ENCODE data around the gene LRRC45.
"Not testable (repeated sequence)": the region's sequence is repeated elsewhere in the genome, so short reads cannot be mapped to it uniquely, and the experiment has no call there.

LRRC45 gene

GRCh38 chr17:81980707-81981343, 42.3 kb upstream of the LRRC45 start:
- TF ChIP-seq CTCF (IDR thresholded peaks at IDR 0.05; ENCODE audit: borderline replicate concordance, extremely low read depth, low read length, poor library complexity, severe bottlenecking): no peak
- TF ChIP-seq EZH2 (IDR thresholded peaks at IDR 0.05; ENCODE audit: borderline replicate concordance, low read depth, low read length, severe bottlenecking): no peak
- no peaks in the 10 kb centered on the region for H3K9me3 ChIP-seq (ENCODE audit: insufficient read depth, low read length, severe bottlenecking)

GRCh38 chr17:81981511-81981910, 41.6 kb upstream of the LRRC45 start:
- not testable (repeated sequence) for DNase-seq; H3K4me2 ChIP-seq (ENCODE audit: insufficient read depth, low read length); H2AFZ ChIP-seq (ENCODE audit: low read depth, low read length); H3K9ac ChIP-seq (ENCODE audit: low read depth, low read length); ATAC-seq (ENCODE audit: insufficient read depth, low read depth); H3K4me3 ChIP-seq (ENCODE audit: low read depth in 1 of 2, low read length in 2 of 2); H3K27me3 ChIP-seq (ENCODE audit: insufficient read depth, low read length, poor library complexity); H4K20me1 ChIP-seq (ENCODE audit: insufficient read depth, low read length); H3K9me3 ChIP-seq (ENCODE audit: insufficient read depth, low read length, severe bottlenecking); H3K27ac ChIP-seq (ENCODE audit: low read length)
- H3K36me3 ChIP-seq (ENCODE audit: insufficient read depth, low read length): peaks cover 40% of the 10 kb centered on the region
- peaks cover 14% of the 10 kb centered on the region for H3K79me2 ChIP-seq (ENCODE audit: insufficient read depth, low read length)
- H3K4me1 ChIP-seq (ENCODE audit: insufficient read depth, low read length): peaks cover 31% of the 10 kb centered on the region

More at GRCh38 chr17:81980707-81981343, 42.3 kb upstream of the LRRC45 start:
- peaks cover 14% of the 10 kb centered on the region for H3K79me2 ChIP-seq (ENCODE audit: insufficient read depth, low read length)
- no peak overlapping the region for H3K27ac ChIP-seq (ENCODE audit: low read length)
- H3K4me3 ChIP-seq (ENCODE audit: low read depth in 1 of 2, low read length in 2 of 2): no peak overlapping the region
- H4K20me1 ChIP-seq (ENCODE audit: insufficient read depth, low read length): 0 out of 2 replicates have a peak, but pooled peaks cover 5% of the 10 kb centered on the region
- no peak overlapping the region for H3K9ac ChIP-seq (ENCODE audit: low read depth, low read length)
- no peaks in the 10 kb centered on the region for H3K27me3 ChIP-seq (ENCODE audit: insufficient read depth, low read length, poor library complexity)
- peaks cover 35% of the 10 kb centered on the region for H3K36me3 ChIP-seq (ENCODE audit: insufficient read depth, low read length)
- peaks cover 38% of the 10 kb centered on the region for H3K4me1 ChIP-seq (ENCODE audit: insufficient read depth, low read length)
- DNase-seq (peak; percentile 30), ATAC-seq (ENCODE audit: insufficient read depth, low read depth) (no peak)
- H2AFZ ChIP-seq (ENCODE audit: low read depth, low read length): no peak overlapping the region
- H3K4me2 ChIP-seq (ENCODE audit: insufficient read depth, low read length): no peak overlapping the region

GRCh38 chr17:81983011-81983638, 40.0 kb upstream of the LRRC45 start:
- H3K4me2 ChIP-seq (ENCODE audit: insufficient read depth, low read length): no peak overlapping the region
- no peak overlapping the region for H3K27ac ChIP-seq (ENCODE audit: low read length)
- H2AFZ ChIP-seq (ENCODE audit: low read depth, low read length): no peak overlapping the region
- H3K27me3 ChIP-seq (ENCODE audit: insufficient read depth, low read length, poor library complexity): no peaks in the 10 kb centered on the region
- peaks cover 6% of the 10 kb centered on the region for H3K79me2 ChIP-seq (ENCODE audit: insufficient read depth, low read length)
- no peak overlapping the region for H3K9ac ChIP-seq (ENCODE audit: low read depth, low read length)
- no peak for ATAC-seq (ENCODE audit: insufficient read depth, low read depth)
- peaks cover 43% of the 10 kb centered on the region for H3K36me3 ChIP-seq (ENCODE audit: insufficient read depth, low read length)
- DNase-seq: no peak
- H3K9me3 ChIP-seq (ENCODE audit: insufficient read depth, low read length, severe bottlenecking): no peaks in the 10 kb centered on the region
- H3K4me1 ChIP-seq (ENCODE audit: insufficient read depth, low read length): peaks cover 21% of the 10 kb centered on the region
- H3K4me3 ChIP-seq (ENCODE audit: low read depth in 1 of 2, low read length in 2 of 2): no peak overlapping the region
- 0 out of 2 replicates have a peak, but pooled peaks cover 8% of the 10 kb centered on the region for H4K20me1 ChIP-seq (ENCODE audit: insufficient read depth, low read length)
- TF ChIP-seq CTCF (IDR thresholded peaks at IDR 0.05; ENCODE audit: borderline replicate concordance, extremely low read depth, low read length, poor library complexity, severe bottlenecking): no peak
- no peak for TF ChIP-seq EZH2 (IDR thresholded peaks at IDR 0.05; ENCODE audit: borderline replicate concordance, low read depth, low read length, severe bottlenecking)

GRCh38 chr17:81983639-81984373, 39.3 kb upstream of the LRRC45 start:
- DNase-seq: no peak

More at GRCh38 chr17:81983639-81984373, 39.3 kb upstream of the LRRC45 start:
- Histone ChIP-seq H3K4me1 (ENCODE audit: insufficient read depth, low read length) (peaks cover 14% of the 10 kb centered on the region), H3K27ac (ENCODE audit: low read length) (no peak overlapping the region), H3K9me3 (ENCODE audit: insufficient read depth, low read length, severe bottlenecking) (no peaks in the 10 kb centered on the region), H3K9ac (ENCODE audit: low read depth, low read length) (no peak overlapping the region), H3K4me3 (ENCODE audit: low read depth in 1 of 2, low read length in 2 of 2) (no peak overlapping the region), H3K36me3 (ENCODE audit: insufficient read depth, low read length) (peaks cover 43% of the 10 kb centered on the region), H3K4me2 (ENCODE audit: insufficient read depth, low read length) (no peak overlapping the region), H3K79me2 (ENCODE audit: insufficient read depth, low read length) (0 out of 2 replicates have a peak, but pooled peaks cover 3% of the 10 kb centered on the region), H2AFZ (ENCODE audit: low read depth, low read length) (no peak overlapping the region), H4K20me1 (ENCODE audit: insufficient read depth, low read length) (0 out of 2 replicates have a peak, but pooled peaks cover 8% of the 10 kb centered on the region), H3K27me3 (ENCODE audit: insufficient read depth, low read length, poor library complexity) (no peaks in the 10 kb centered on the region)
- no peak for ATAC-seq (ENCODE audit: insufficient read depth, low read depth)
- TF ChIP-seq CTCF (IDR thresholded peaks at IDR 0.05; ENCODE audit: borderline replicate concordance, extremely low read depth, low read length, poor library complexity, severe bottlenecking) (no peak), EZH2 (IDR thresholded peaks at IDR 0.05; ENCODE audit: borderline replicate concordance, low read depth, low read length, severe bottlenecking) (no peak)

Data from DND-41 (cell line).